AG09309 (cell line): ENCODE data around the gene KAZN.

Experiments
- DNase-seq: peaks from one replicate; pipeline ENCODE4 v3.0.0-alpha.2; 2010; ENCODE audit warnings: low read depth
- H3K4me3 ChIP-seq: 2 replicates; pipeline ENCODE4 v1.5.1; 2011; ENCODE audit warnings: mild to moderate bottlenecking, low read depth, low read length, moderate library complexity; ENCODE audit not compliant: control insufficient read depth
- CTCF ChIP-seq: IDR thresholded peaks from 2 replicates; pipeline ENCODE4 v1.5.1; 2011; ENCODE audit warnings: mild to moderate bottlenecking, low read depth, low read length, inconsistent platforms; ENCODE audit not compliant: insufficient read depth, control insufficient read depth; ENCODE audit errors: missing control alignments

The KAZN gene

GRCh38 chr1:14666962-14667650 is 68.6 kb downstream of the KAZN start:
- no peak for TF ChIP-seq CTCF
- DNase-seq, result no peak
- no peak overlapping the region for H3K4me3 ChIP-seq

GRCh38 chr1:14667651-14667984 is 69.1 kb downstream of the KAZN start:
- no peak overlapping the region for H3K4me3 ChIP-seq
- DNase-seq, result no peak
- TF ChIP-seq CTCF, result no peak

GRCh38 chr1:14668538-14668937 is 70.1 kb downstream of the KAZN start:
- H3K4me3 ChIP-seq, result no peak overlapping the region
- DNase-seq, result no peak
- TF ChIP-seq CTCF, result no peak

GRCh38 chr1:14672005-14672404 is 73.5 kb downstream of the KAZN start:
- DNase-seq, result no peak
- H3K4me3 ChIP-seq, result no peak overlapping the region

GRCh38 chr1:14674030-14674429 is 75.5 kb downstream of the KAZN start:
- TF ChIP-seq CTCF, result no peak

More at GRCh38 chr1:14672005-14672404, 73.5 kb downstream of the KAZN start:
- no peak for TF ChIP-seq CTCF

GRCh38 chr1:14676400-14676799 is 77.9 kb downstream of the KAZN start:
- H3K4me3 ChIP-seq, result no peak overlapping the region
- no peak for TF ChIP-seq CTCF
- no peak for DNase-seq

More at GRCh38 chr1:14674030-14674429, 75.5 kb downstream of the KAZN start:
- no peak for DNase-seq
- no peak overlapping the region for H3K4me3 ChIP-seq
